22Rv1 (cell line): ENCODE measurements around the gene TIAL1.

Experiments
- ZFX ChIP-seq: fragments of 450-650 bp; IDR thresholded peaks from 2 replicates; pipeline ENCODE4 v1.6.1; 2017; ENCODE audit warnings: antibody characterized with exemption, borderline replicate concordance
- TF ChIP-seq, protein P1 (sequence below): fragments of 450-650 bp; IDR thresholded peaks from 2 replicates; pipeline ENCODE4 v1.5.1; 2017; ENCODE audit warnings: mild to moderate bottlenecking

DNA sequence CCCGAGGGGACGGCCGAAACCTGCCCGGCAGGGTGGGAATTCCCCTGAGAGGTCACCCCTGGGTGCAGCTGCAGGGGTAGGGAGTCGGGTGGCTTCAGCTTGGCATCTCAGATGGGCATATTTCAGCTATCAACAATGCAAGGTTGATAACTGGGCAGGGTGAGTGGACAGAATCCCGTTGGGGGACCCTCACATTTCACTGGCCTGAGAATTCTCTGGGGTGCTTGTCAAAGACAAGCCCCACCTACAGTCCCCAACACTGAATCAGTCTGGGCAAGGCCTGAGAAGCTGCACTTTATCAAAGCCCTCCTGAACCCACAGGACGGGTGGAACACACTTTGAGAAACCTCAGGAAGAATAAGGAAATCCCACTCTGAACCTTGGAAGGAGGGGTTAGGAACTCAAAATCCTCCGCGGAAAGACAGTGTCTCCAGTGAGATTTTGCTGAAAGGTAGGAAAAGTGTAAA lies 57.4 kb downstream of the TIAL1 start:
- TF ChIP-seq, protein P1, sequence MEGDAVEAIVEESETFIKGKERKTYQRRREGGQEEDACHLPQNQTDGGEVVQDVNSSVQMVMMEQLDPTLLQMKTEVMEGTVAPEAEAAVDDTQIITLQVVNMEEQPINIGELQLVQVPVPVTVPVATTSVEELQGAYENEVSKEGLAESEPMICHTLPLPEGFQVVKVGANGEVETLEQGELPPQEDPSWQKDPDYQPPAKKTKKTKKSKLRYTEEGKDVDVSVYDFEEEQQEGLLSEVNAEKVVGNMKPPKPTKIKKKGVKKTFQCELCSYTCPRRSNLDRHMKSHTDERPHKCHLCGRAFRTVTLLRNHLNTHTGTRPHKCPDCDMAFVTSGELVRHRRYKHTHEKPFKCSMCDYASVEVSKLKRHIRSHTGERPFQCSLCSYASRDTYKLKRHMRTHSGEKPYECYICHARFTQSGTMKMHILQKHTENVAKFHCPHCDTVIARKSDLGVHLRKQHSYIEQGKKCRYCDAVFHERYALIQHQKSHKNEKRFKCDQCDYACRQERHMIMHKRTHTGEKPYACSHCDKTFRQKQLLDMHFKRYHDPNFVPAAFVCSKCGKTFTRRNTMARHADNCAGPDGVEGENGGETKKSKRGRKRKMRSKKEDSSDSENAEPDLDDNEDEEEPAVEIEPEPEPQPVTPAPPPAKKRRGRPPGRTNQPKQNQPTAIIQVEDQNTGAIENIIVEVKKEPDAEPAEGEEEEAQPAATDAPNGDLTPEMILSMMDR = no peak
- TF ChIP-seq ZFX = no peak
